SJCRH30 (cell line): ENCODE measurements around the gene CCM2L. TPM values are rescaled to one million over a fixed set of nuclear protein-coding genes. Genes with fewer than 3 reads are reported as not detected.

Experiments
- DNase-seq, 2 experiments: peaks; one replicate each; pipeline ENCODE4 v3.0.0-alpha.2; 2015 to 2020
- H3K27ac ChIP-seq: fragments of 250-450 bp; sonication (Bioruptor Pico); 2 replicates; pipeline ENCODE4 v1.5.1; 2020; ENCODE audit warnings: mild to moderate bottlenecking, moderate library complexity
- H3K27me3 ChIP-seq: fragments of 250-450 bp; sonication (Bioruptor Pico); 2 replicates; pipeline ENCODE4 v1.5.1; 2020; ENCODE audit warnings: mild to moderate bottlenecking, moderate library complexity
- H3K36me3 ChIP-seq: fragments of 250-450 bp; sonication (Bioruptor Pico); 2 replicates; pipeline ENCODE4 v1.5.1; 2020; ENCODE audit warnings: mild to moderate bottlenecking, moderate library complexity
- H3K4me1 ChIP-seq: fragments of 250-450 bp; sonication (Bioruptor Pico); 2 replicates; pipeline ENCODE4 v1.5.1; 2020; ENCODE audit warnings: mild to moderate bottlenecking, moderate library complexity
- H3K4me3 ChIP-seq: fragments of 250-450 bp; sonication (Bioruptor Pico); 2 replicates; pipeline ENCODE4 v1.5.1; 2020; ENCODE audit warnings: mild to moderate bottlenecking, moderate library complexity
- H3K9me3 ChIP-seq: fragments of 250-450 bp; sonication (Bioruptor Pico); replicated peaks from 2 replicates; pipeline ENCODE4 v1.5.1; 2020; ENCODE audit warnings: mild to moderate bottlenecking, moderate library complexity
- total RNA-seq: library from RNA; depleted of rRNA; stranded (reverse); fragments of >200 nt; shearing (Covaris generic); gene quantifications from 2 replicates; pipeline ENCODE4 v1.2.3, GENCODE V29; 2014; rRNA removed

CCM2L gene
- 0.71 and 1.2 TPM in 2 replicates for total RNA-seq

- no peak within 1 kb of the TSS for H3K27ac ChIP-seq
These were observed at the start of gene CCM2L for GRCh38 chr20:32010101-32010500. Gene CCM2L, plus strand, starts transcription at chr20:32010438. Its CDS starts 17 bp downstream, at chr20:32010455.

GRCh38 chr20:31962761-31963160 lies 47.5 kb upstream of the CCM2L start:
- H3K4me1 ChIP-seq = no peaks in the 10 kb centered on the region
- H3K27me3 ChIP-seq = no peaks in the 10 kb centered on the region; the same call in 1 of the 2 replicates
- no peaks in the 10 kb centered on the region for H3K9me3 ChIP-seq
- no peaks in the 10 kb centered on the region for H3K36me3 ChIP-seq
- H3K27ac ChIP-seq = no peak overlapping the region
- no peak overlapping the region for H3K4me3 ChIP-seq
- DNase-seq = no peak

More at GRCh38 chr20:32010101-32010500, at the start of gene CCM2L:
- Histone ChIP-seq H3K36me3 (no peaks in the 10 kb centered on the region), H3K9me3 (no peaks in the 10 kb centered on the region), H3K27me3 (peaks cover 17% of the 10 kb centered on the region; the same call in 1 of the 2 replicates), H3K4me3 (no peak within 1 kb of the TSS), H3K4me1 (peaks cover 11% of the 10 kb centered on the region; the same call in 1 of the 2 replicates)
- no peak for DNase-seq

DNA sequence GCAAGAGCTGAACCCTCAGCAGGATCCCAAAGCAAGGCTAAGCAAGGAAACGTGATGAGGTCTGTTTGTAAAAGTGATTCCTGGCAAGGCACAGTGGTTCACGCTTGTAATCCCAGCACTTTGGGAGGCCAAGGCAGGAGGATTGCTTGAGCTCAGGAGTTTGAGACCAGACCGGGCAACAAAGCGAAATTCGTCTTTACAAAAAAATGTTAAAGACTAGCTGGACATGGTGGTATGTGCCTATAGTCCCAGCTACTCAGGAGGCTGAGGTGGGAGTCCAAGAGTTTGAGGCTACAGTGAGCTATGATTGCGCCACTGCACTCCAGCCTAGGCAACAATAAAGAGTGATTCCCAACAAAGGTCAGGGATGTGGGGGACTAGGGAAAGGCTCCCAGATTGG lies 46.3 kb upstream of the CCM2L start:
- Histone ChIP-seq H3K9me3 (no peaks in the 10 kb centered on the region), H3K4me1 (no peaks in the 10 kb centered on the region), H3K36me3 (no peaks in the 10 kb centered on the region), H3K4me3 (no peak overlapping the region), H3K27ac (no peak overlapping the region), H3K27me3 (no peaks in the 10 kb centered on the region)
- DNase-seq = no peak

GRCh38 chr20:31966991-31967655 lies 43.1 kb upstream of the CCM2L start:
- H3K36me3 ChIP-seq = no peaks in the 10 kb centered on the region
- DNase-seq = no peak
- 0 out of 2 replicates have a peak, but pooled peaks cover 2% of the 10 kb centered on the region for H3K27me3 ChIP-seq
- H3K9me3 ChIP-seq = no peaks in the 10 kb centered on the region
- H3K27ac ChIP-seq = no peak overlapping the region
- no peak overlapping the region for H3K4me3 ChIP-seq
- H3K4me1 ChIP-seq = no peaks in the 10 kb centered on the region

GRCh38 chr20:31967830-31968249 lies 42.4 kb upstream of the CCM2L start, which contains the start of gene XKR7:
Gene XKR7, plus strand, starts transcription at chr20:31968151. Its CDS starts 25 bp downstream, at chr20:31968176.
- no peaks in the 10 kb centered on the region for H3K36me3 ChIP-seq
- H3K9me3 ChIP-seq = no peaks in the 10 kb centered on the region
- DNase-seq = no peak
- H3K4me1 ChIP-seq = no peaks in the 10 kb centered on the region
- H3K4me3 ChIP-seq = no peak within 1 kb of the TSS
- H3K27ac ChIP-seq = no peak within 1 kb of the TSS
- 0 out of 2 replicates have a peak, but pooled peaks cover 2% of the 10 kb centered on the region for H3K27me3 ChIP-seq

- peak; percentile 83 to 87 for DNase-seq
- Histone ChIP-seq H3K27me3 (0 out of 2 replicates have a peak, but pooled peaks cover 2% of the 10 kb centered on the region), H3K4me3 (no peak overlapping the region), H3K36me3 (no peaks in the 10 kb centered on the region), H3K9me3 (no peaks in the 10 kb centered on the region), H3K27ac (no peak overlapping the region), H3K4me1 (no peaks in the 10 kb centered on the region)
These were observed 41.7 kb upstream of the CCM2L start for GRCh38 chr20:31968291-31969126.

GRCh38 chr20:31969991-31970390 lies 40.2 kb upstream of the CCM2L start:
- Histone ChIP-seq H3K9me3 (no peaks in the 10 kb centered on the region), H3K27me3 (0 out of 2 replicates have a peak, but pooled peaks cover 2% of the 10 kb centered on the region), H3K4me3 (no peak overlapping the region), H3K4me1 (no peaks in the 10 kb centered on the region), H3K36me3 (no peaks in the 10 kb centered on the region), H3K27ac (no peak overlapping the region)
- no peak for DNase-seq

GRCh38 chr20:31972471-31973021 lies 37.7 kb upstream of the CCM2L start:
- Histone ChIP-seq H3K27me3 (peaks cover 2% of the 10 kb centered on the region; the same call in 1 of the 2 replicates), H3K4me3 (no peak overlapping the region), H3K36me3 (no peaks in the 10 kb centered on the region), H3K4me1 (no peaks in the 10 kb centered on the region), H3K9me3 (no peaks in the 10 kb centered on the region), H3K27ac (no peak overlapping the region)
- no peak for DNase-seq

DNA sequence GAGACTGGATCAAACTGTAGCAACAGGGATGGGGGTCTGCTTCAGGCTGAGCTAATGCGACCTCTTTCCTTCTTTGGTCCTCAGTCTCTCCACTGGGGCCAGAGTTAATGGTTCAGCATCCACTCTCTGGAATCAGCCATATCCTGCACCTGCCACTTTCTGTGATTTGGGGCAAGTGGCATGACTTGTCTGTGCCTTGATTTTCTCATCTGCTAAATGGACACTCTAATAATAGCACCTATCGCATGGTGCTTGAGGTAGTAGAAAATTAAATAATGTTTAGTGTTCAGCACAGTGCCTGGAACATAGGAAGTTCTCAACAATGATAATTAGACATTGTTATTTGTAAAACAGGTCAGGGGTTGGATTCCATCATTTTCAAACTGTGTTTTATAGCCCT lies 35.9 kb upstream of the CCM2L start:
- Histone ChIP-seq H3K9me3 (no peaks in the 10 kb centered on the region), H3K4me1 (no peaks in the 10 kb centered on the region), H3K36me3 (no peaks in the 10 kb centered on the region), H3K27me3 (peaks cover 2% of the 10 kb centered on the region; the same call in 1 of the 2 replicates), H3K4me3 (no peak overlapping the region), H3K27ac (no peak overlapping the region)
- DNase-seq = no peak

DNA sequence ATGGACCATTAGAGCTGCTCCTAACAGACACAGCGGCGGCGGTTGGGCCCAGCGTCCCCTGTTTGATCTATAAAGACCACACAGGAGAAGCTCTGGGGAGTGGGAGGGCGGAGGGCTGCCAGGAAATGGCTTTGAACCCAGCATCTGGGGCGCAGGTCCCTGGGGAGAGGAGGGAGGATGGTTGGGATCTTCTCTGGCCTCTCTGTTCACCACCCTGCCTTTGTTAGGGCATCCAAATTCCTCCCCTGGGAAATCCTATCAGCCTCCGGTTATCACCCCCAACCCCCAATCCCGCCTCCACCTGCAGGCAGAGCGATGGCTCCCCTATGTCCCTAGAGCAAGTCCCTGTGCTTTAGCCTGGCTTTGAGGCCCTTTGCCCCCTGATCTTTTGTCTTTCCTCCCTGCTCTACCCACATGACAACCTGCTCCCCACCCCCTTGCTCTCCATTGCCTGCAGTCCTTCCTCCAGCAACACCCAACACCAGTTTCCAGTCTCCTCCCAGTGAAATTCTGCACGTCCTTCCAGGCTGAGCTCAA lies 35.2 kb upstream of the CCM2L start:
- H3K27ac ChIP-seq = no peak overlapping the region
- no peaks in the 10 kb centered on the region for H3K4me1 ChIP-seq
- H3K9me3 ChIP-seq = no peaks in the 10 kb centered on the region
- peak in 1 of 2 experiments; percentile 22 for DNase-seq
- no peak overlapping the region for H3K4me3 ChIP-seq
- H3K36me3 ChIP-seq = no peaks in the 10 kb centered on the region
- H3K27me3 ChIP-seq = peaks cover 2% of the 10 kb centered on the region; the same call in 1 of the 2 replicates

- Histone ChIP-seq H3K27me3 (peaks cover 2% of the 10 kb centered on the region), H3K4me3 (no peak overlapping the region), H3K4me1 (no peaks in the 10 kb centered on the region), H3K9me3 (no peaks in the 10 kb centered on the region), H3K36me3 (no peaks in the 10 kb centered on the region), H3K27ac (no peak overlapping the region)
- DNase-seq = no peak
These were observed 34.4 kb upstream of the CCM2L start for GRCh38 chr20:31975874-31976273.

DNA sequence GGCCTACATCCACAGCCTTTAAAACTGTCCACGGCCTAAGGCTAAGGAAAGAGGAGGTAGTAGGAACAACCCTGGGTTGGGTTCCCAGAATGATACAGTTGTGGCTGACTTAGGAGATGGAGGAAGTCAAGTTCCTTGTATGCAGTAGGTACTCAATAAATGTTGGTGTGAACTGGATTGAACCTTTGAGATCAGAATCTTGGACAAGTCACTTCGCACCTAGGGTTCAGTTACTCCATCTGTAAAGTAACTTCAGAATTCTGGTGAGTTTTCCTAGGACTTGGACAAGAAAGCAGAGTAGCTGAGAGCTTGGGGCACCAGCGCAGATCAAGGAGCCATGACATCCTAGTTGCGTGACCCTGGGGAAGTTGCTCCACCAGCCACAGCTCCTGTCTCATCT lies 33.2 kb upstream of the CCM2L start:
- no peak overlapping the region for H3K4me3 ChIP-seq
- no peaks in the 10 kb centered on the region for H3K9me3 ChIP-seq
- H3K36me3 ChIP-seq = no peaks in the 10 kb centered on the region
- H3K27me3 ChIP-seq = peaks cover 4% of the 10 kb centered on the region
- no peaks in the 10 kb centered on the region for H3K4me1 ChIP-seq
- H3K27ac ChIP-seq = no peak overlapping the region
- DNase-seq = no peak

- no peak overlapping the region for H3K4me3 ChIP-seq
- H3K36me3 ChIP-seq = no peaks in the 10 kb centered on the region
- peaks cover 3% of the 10 kb centered on the region for H3K27me3 ChIP-seq
- H3K27ac ChIP-seq = no peak overlapping the region
- H3K9me3 ChIP-seq = no peaks in the 10 kb centered on the region
- H3K4me1 ChIP-seq = no peaks in the 10 kb centered on the region
- no peak for DNase-seq
These were observed 30.4 kb upstream of the CCM2L start for GRCh38 chr20:31979713-31980426.

GRCh38 chr20:31981784-31982183 lies 28.5 kb upstream of the CCM2L start:
- no peak overlapping the region for H3K27ac ChIP-seq
- peaks cover 3% of the 10 kb centered on the region for H3K27me3 ChIP-seq
- no peak for DNase-seq
- no peak overlapping the region for H3K4me3 ChIP-seq
- H3K9me3 ChIP-seq = no peaks in the 10 kb centered on the region
- H3K36me3 ChIP-seq = no peaks in the 10 kb centered on the region
- no peaks in the 10 kb centered on the region for H3K4me1 ChIP-seq
